Stimulated activated CD8-positive, alpha-beta memory T cell treated with anti-CD3 and anti-CD28 coated beads, Interleukin-4, amount 100 ng/mL, for 1 hour (primary cell): ENCODE results near the gene SHC1.
"Not testable (repeated sequence)": the region's sequence is repeated elsewhere in the genome, so short reads cannot be mapped to it uniquely, and the experiment has no call there.

Source experiments
- DNase-seq, 2 donors: peaks; one replicate each; pipeline ENCODE4 v3.0.0-alpha.2; 2020; ENCODE audit warnings: low read depth in 2 of 2, low spot score in 1 of 2

Gene SHC1

DNA sequence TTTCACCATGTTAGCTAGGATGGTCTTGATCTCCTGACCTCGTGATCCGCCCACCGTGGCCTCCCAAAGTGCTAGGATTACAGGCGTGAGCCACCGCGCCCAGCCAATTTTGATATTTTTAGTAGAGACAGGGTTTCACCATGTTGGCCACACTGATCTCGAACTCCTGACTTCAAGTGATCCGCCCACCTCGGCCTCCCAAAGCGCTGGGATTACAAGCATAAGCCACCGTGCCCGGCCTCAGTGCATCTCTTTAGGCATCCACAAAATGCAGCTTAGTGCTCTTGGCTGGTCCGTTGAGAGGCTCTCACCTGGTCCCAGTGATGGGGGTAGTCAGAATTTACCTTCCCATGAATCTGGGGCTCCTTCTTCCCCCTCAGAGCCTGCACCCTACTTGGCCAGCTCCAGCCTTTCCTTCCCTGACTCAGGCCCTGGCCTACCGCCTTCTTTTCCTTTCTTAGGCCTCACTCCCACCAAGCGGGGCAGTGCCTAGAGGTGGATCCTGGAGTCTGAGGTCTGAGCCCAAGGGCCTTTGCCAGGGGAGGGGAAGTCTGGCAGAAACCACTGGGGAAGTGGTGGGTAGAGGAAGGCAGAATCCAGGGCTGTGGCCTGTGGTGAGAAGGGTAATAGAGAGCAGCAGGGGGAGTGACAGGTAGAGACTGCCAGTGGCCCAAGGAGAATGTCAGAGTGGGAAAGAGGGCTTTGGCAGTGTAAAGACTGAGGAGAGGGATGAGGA is 26.6 kb upstream of the SHC1 start:
- DNase-seq, result no peak

DNA sequence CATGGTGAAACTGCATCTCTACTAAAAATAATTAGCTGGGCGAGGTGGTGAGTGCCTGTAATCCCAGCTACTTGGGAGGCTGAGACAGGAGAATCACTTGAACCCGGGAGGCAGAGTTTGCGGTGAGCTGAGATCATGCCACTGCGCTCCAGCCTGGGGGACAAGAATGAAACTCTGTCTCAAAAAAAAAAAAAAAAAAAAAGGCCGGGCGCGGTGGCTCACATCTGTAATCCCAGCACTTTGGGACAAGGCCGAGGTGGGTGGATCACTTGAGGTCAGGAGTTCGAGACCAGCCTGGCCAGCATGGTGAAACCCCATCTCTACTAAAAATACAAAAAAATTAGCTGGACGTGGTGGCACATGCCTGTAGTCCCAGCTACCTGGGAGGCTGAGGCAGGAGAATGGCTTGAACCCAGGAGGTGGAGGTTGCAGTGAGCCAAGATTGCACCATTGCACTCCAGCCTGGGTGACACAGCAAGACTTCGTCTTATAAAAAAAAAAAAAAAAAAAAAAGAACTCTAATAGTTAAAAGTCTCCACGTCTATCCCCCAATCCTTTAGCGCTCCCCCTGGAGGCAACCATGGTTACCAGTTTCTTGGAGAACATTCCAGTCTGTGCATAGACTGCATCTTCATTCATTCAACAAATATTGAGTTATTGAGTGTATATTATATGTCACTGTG is 24.9 kb upstream of the SHC1 start:
- DNase-seq, result not testable (repeated sequence)

DNA sequence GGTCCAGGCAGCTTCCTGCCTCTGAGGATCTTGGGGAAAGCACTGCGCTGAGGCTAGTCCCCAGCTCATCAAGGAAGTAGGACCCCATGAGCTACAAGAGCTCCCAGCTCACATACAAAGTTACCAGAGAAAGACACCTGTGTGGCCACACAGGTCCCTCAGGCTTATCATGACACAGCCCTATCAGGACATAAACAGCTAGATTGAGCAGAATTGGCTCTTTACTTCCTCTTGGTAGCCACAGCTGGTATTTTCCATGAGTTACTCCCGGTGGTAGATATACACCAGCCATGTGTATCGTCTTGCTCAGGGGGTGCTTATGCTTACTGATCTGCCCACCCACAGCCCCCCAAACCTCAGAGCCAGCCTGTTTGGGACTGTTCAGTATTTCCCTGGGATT is 24.0 kb upstream of the SHC1 start:
- DNase-seq, result no peak

DNA sequence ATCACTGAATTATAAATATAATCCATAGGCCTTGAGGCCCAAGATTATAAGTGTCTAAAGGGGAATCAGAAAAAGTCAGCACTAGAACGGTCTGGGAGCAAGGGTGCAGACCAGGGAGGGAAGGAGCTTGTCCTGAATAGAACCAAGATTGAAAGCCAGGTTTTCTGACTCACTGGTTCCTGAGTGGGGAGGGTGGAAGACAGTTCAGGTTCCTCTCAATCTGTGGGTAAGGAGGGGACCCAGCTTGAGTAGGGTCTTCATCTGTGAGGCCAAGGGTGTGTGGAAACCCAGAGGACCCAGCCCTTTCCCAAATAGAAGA is 23.7 kb upstream of the SHC1 start:
- no peak for DNase-seq

GRCh38 chr1:154993572-154994268 is 23.2 kb upstream of the SHC1 start, which contains the start of gene LENEP:
TSS of gene LENEP (plus strand) at chr1:154993586. CDS start at chr1:154993608, 22 bp downstream.
- no peak for DNase-seq

- no peak for DNase-seq
Measured at GRCh38 chr1:154992721-154993571, 22.4 kb upstream of the SHC1 start.

DNA sequence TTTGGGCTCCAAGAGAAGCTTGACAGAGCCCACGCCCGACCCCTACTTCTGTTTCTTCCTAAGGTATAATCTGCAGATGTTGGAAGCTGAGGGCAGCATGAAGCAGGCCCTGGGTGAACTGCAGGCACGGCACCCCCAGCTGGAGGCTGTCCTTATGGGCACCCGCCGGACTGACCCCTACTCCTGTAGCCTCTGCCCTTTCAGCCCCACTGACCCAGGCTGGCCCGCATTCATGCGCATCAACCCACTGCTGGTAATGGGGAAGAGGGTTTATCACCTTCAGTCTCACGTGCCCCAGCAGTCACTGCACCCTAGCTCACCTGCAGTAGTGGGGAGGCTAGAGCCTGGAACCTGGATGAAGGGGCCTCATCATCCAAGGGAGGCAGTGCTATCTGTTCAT is 19.7 kb upstream of the SHC1 start:
- DNase-seq, result no peak

- no peak for DNase-seq
Measured at GRCh38 chr1:154989195-154989860, 18.8 kb upstream of the SHC1 start.

DNA sequence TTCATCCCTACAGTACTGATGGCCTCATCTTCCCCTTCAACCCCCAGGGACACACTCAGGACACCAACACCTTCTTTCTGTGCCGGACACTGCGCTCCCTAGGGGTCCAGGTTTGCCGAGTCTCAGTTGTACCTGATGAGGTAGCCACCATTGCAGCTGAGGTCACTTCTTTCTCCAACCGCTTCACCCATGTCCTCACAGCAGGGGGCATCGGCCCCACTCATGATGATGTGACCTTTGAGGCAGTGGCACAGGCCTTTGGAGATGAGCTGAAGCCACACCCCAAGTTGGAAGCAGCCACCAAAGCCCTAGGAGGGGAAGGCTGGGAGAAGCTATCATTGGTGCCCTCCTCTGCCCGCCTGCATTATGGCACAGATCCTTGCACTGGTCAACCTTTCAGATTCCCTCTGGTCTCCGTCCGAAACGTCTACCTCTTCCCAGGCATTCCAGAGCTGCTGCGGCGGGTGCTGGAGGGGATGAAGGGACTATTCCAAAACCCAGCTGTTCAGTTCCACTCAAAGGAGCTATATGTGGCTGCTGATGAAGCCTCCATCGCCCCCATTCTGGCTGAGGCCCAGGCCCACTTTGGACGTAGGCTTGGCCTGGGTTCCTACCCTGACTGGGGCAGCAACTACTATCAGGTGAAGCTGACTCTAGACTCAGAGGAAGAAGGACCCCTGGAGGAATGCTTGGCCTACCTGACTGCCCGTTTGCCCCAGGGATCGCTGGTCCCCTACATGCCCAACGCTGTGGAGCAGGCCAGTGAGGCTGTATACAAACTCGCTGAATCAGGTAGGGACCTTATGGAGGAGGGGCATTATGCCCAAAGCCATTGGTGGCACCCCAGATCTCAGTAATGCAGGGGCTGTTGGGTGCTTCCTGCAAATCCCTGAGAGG is 17.8 kb upstream of the SHC1 start:
- no peak for DNase-seq

GRCh38 chr1:154987326-154987725 is 16.8 kb upstream of the SHC1 start:
- no peak for DNase-seq

DNA sequence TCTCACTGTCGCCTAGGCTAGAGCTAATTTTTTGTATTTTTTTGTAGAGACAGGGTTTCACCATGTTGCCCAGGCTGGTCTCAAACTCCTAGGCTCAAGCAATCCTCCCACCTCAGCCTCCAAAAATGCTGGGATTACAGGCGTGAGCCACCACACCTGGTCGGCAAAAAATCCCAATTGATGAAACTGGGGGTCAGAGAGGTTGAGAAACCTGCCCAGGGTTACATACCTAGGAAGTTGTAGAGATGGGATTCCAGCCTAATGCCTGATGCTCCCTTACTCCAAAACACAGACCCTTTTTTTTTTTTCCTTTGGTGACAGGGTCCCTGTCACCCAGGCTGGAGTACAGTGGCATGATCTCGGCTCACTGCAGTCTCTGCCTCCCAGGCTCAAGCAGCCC is 16.2 kb upstream of the SHC1 start:
- not testable (repeated sequence) for DNase-seq

- no peak for DNase-seq
Measured at GRCh38 chr1:154983776-154984466, 13.4 kb upstream of the SHC1 start.

DNA sequence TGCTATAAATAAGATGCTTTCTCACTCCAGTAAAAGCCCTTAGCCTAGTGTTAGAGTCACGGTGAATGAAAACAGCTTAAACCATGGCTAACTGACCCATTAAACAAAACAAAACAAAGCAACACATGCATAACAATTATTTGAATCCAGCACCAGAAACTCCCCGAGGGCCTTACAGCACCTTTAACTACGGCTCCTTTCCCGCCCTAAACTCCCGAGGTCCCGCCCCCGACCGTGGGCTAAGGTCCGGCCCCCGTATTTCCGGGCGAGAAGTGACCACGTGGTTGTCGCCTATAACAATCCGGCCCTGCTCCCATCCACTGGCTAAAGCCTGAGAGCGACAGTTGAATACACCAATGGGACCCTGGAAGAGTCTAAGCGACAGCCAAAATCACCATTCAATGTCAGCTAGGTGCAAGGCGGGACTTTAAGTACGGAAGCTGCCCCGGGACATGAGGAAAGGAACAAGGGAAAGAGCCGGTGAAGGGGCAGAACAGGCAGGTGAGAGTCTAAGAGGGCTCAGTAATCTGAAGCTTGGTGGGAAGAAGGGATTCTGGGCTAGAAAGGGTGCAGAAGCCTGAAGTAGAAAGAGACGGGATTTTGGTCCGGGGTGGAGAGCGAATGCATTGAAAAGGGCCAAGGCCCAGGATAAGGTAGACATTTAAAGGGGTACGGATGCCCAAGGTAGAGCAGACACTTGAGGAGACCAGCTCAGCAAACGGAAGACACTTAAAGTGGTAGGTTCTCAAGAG is 12.5 kb upstream of the SHC1 start, which contains the start of gene FLAD1:
FLAD1 (plus strand) TSS at position 448 of the 752 bp plus-strand sequence. CDS start 351 bp downstream, outside the sequence.
- DNase-seq, result peak; percentile 80 to 87

- DNase-seq, result no peak
Measured at GRCh38 chr1:154982341-154982740, 11.8 kb upstream of the SHC1 start.

DNA sequence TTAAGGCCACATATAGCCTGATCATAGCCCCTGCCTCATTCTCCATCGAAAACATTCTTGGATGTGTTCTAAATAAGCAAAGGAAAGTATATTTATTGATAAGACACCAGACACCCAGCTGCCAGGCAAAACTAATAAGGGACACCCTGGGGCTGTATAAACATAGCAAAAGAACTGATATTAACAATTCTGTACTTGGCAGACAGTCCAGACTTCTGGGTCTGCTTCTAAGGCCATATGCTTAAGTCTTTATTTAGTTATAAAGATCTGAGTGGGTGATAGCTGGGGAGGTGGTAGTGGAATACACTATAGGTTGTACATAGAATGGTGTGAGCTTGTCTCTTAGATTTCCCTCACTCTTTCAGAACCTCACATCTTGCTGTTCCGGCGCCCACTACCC is 7.8 kb upstream of the SHC1 start:
- DNase-seq, result no peak

DNA sequence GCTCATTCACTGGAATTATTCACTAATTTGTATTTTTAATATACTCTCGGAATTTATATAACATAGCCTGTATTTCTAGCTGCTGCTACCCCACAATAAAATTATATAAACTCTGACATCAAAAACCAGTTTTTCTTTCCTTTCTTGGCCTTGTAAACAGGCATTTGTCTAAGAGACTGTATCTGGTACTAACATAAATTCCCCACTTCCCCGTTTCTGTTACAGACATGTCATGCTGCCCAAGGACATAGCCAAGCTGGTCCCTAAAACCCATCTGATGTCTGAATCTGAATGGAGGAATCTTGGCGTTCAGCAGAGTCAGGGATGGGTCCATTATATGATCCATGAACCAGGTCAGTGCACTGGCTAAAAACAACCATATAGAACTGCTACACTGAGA is 7.2 kb upstream of the SHC1 start:
- not testable (repeated sequence) for DNase-seq

GRCh38 chr1:154975409-154976059 is 5.0 kb upstream of the SHC1 start:
- DNase-seq, result no peak
